Calu3 (cell line): Measurements from ENCODE around the gene LFNG. TPM values are rescaled to one million over a fixed set of nuclear protein-coding genes. Genes with fewer than 3 reads are reported as not detected.

Experiments used
- BruUV-seq: library from RNA; stranded (reverse); fragments of 400-500 nt; replicated peaks from 2 replicates; lab custom pipeline; 2021; lab: Mats Ljungman, UMichigan
- CTCF ChIA-PET: fragments of 300-600 bp; sonication (Branson Sonifier 250); formaldehyde crosslinking; loops from one replicate; lab custom pipeline; 2022; ENCODE audit warnings: antibody characterized with exemption; lab: Charles Lee
- DNase-seq: peaks from one replicate; pipeline ENCODE4 v3.0.0; 2022
- H3K27ac Mint-ChIP-seq: one replicate; pipeline ENCODE4 v1.8.0; 2022; ENCODE audit warnings: mixed read lengths; ENCODE audit not compliant: unreplicated experiment
- H3K27me3 Mint-ChIP-seq: one replicate; pipeline ENCODE4 v1.8.0; 2022; ENCODE audit warnings: mixed read lengths; ENCODE audit not compliant: unreplicated experiment
- H3K36me3 Mint-ChIP-seq: one replicate; pipeline ENCODE4 v1.8.0; 2022; ENCODE audit warnings: mild to moderate bottlenecking, moderate library complexity, mixed read lengths; ENCODE audit not compliant: insufficient read depth, unreplicated experiment
- H3K4me1 Mint-ChIP-seq: one replicate; pipeline ENCODE4 v1.8.0; 2022; ENCODE audit warnings: mild to moderate bottlenecking, low read depth, mixed read lengths; ENCODE audit not compliant: unreplicated experiment
- H3K4me3 Mint-ChIP-seq: one replicate; pipeline ENCODE4 v1.8.0; 2022; ENCODE audit warnings: mild to moderate bottlenecking, low read depth, moderate library complexity, mixed read lengths; ENCODE audit not compliant: unreplicated experiment
- H3K9me3 Mint-ChIP-seq: one replicate; pipeline ENCODE4 v1.8.0; 2022; ENCODE audit warnings: low read depth, mixed read lengths; ENCODE audit not compliant: unreplicated experiment
- CTCF ChIP-seq: fragments of 200-600 bp; IDR thresholded peaks from one replicate; pipeline ENCODE4 v1.8.0; 2022; ENCODE audit warnings: antibody characterized with exemption; ENCODE audit not compliant: unreplicated experiment
- intact Hi-C: fragments of 100-400 bp; cut with micrococcal nuclease; formaldehyde crosslinking; loops from one replicate; pipeline ENCODE4 v1.10.0; 2022; ENCODE audit not compliant: unreplicated experiment
- total RNA-seq: library from RNA; stranded (reverse); gene quantifications from 2 replicates; pipeline ENCODE4 v1.2.3, GENCODE V29; 2022

LFNG gene
- total RNA-seq, 1 experiment from 2014 or later, result 59.1 TPM

- H3K36me3 Mint-ChIP-seq, result peaks cover 90% of the 10 kb centered on the region
- H3K9me3 Mint-ChIP-seq, result no peaks in the 10 kb centered on the region
- CTCF ChIA-PET, result interaction anchor here (0.7 to 1.7 kb wide), 6 partner anchors 32 to 104 kb away, joined by 3 to 8 read pairs (median 4); partner anchors contain the start of gene BRAT1
- H3K27me3 Mint-ChIP-seq, result no peaks in the 10 kb centered on the region
- intact Hi-C loops, result loop anchor here (5.0 kb wide), 3 partner anchors 34 to 49 kb away; partner anchors contain the start of genes BRAT1, GRIFIN and IQCE
- H3K27ac Mint-ChIP-seq, result peak overlapping the region; percentile 77
- no TSS peak for BruUV-seq
- H3K4me1 Mint-ChIP-seq, result peaks cover 39% of the 10 kb centered on the region
- no peak for TF ChIP-seq CTCF
- DNase-seq, result peak; percentile 79
- H3K4me3 Mint-ChIP-seq, result peak overlapping the region; percentile 99
Observed at GRCh38 chr7:2523461-2523936, 3.9 kb downstream of the LFNG start.

GRCh38 chr7:2523941-2524807 is 4.6 kb downstream of the LFNG start:
- intact Hi-C loops, result loop anchor here (5.0 kb wide), 3 partner anchors 33 to 48 kb away; partner anchors contain the start of genes BRAT1, GRIFIN and IQCE
- Mint-ChIP-seq H3K4me1 (peaks cover 46% of the 10 kb centered on the region), H3K27ac (peak overlapping the region; percentile 77), H3K36me3 (peaks cover 91% of the 10 kb centered on the region), H3K9me3 (no peaks in the 10 kb centered on the region), H3K4me3 (peak overlapping the region; percentile 99), H3K27me3 (no peaks in the 10 kb centered on the region)
- DNase-seq, result peak; percentile 99
- TF ChIP-seq CTCF, result no peak
- CTCF ChIA-PET, result interaction anchor here (0.7 to 1.7 kb wide), 6 partner anchors 45 to 114 kb away, joined by 3 to 8 read pairs (median 4); no protein-coding TSS in a partner anchor
- BruUV-seq, result no TSS peak

GRCh38 chr7:2524808-2525657 is 5.5 kb downstream of the LFNG start:
- H3K27me3 Mint-ChIP-seq, result no peaks in the 10 kb centered on the region
- H3K4me1 Mint-ChIP-seq, result peaks cover 54% of the 10 kb centered on the region
- intact Hi-C loops, result loop anchor here (5.0 kb wide), 3 partner anchors 32 to 48 kb away; partner anchors contain the start of genes BRAT1, GRIFIN and IQCE
- no peak for DNase-seq
- no peak for TF ChIP-seq CTCF
- no TSS peak for BruUV-seq
- CTCF ChIA-PET, result interaction anchor here (1.3 kb wide), 1 partner anchor 56 kb away, joined by 4 read pairs; no protein-coding TSS in a partner anchor
- no peaks in the 10 kb centered on the region for H3K9me3 Mint-ChIP-seq
- peak overlapping the region; percentile 77 for H3K27ac Mint-ChIP-seq
- H3K4me3 Mint-ChIP-seq, result peak overlapping the region; percentile 18
- H3K36me3 Mint-ChIP-seq, result peaks cover 98% of the 10 kb centered on the region
